ENCODE results near the gene BHLHE23. TPM values are rescaled to one million over a fixed set of nuclear protein-coding genes. Genes with fewer than 3 reads are reported as not detected.

The BHLHE23 gene
- total RNA-seq, 1 experiment from 2014 or later: not detected

- CTCF ChIA-PET: no interaction called here
- H3K4me3 Mint-ChIP-seq (ENCODE audit: low read depth, unreplicated experiment): peak overlapping the region; percentile 51
- H3K27ac Mint-ChIP-seq (ENCODE audit: unreplicated experiment): no peak overlapping the region
- DNase-seq: no peak
- peaks cover 17% of the 10 kb centered on the region for H3K4me1 Mint-ChIP-seq (ENCODE audit: low read depth, unreplicated experiment)
- no peak for TF ChIP-seq CTCF (IDR thresholded peaks at IDR 0.05; ENCODE audit: unreplicated experiment)
- no peaks in the 10 kb centered on the region for H3K36me3 Mint-ChIP-seq (ENCODE audit: insufficient read depth, unreplicated experiment)
- intact Hi-C loops (cut with micrococcal nuclease; ENCODE audit: unreplicated experiment): no loop called here
- BruUV-seq (replicated peaks): no TSS peak
- H3K9me3 Mint-ChIP-seq (ENCODE audit: low read depth, unreplicated experiment): no peaks in the 10 kb centered on the region
- peaks cover 100% of the 10 kb centered on the region for H3K27me3 Mint-ChIP-seq (ENCODE audit: unreplicated experiment)
Observed at GRCh38 chr20:63032026-63032800, 25.4 kb upstream of the BHLHE23 start.

GRCh38 chr20:63031251-63032014 lies 24.7 kb upstream of the BHLHE23 start:
- Mint-ChIP-seq H3K27ac (ENCODE audit: unreplicated experiment) (no peak overlapping the region), H3K27me3 (ENCODE audit: unreplicated experiment) (peaks cover 100% of the 10 kb centered on the region), H3K4me3 (ENCODE audit: low read depth, unreplicated experiment) (no peak overlapping the region), H3K9me3 (ENCODE audit: low read depth, unreplicated experiment) (no peaks in the 10 kb centered on the region), H3K4me1 (ENCODE audit: low read depth, unreplicated experiment) (peaks cover 17% of the 10 kb centered on the region), H3K36me3 (ENCODE audit: insufficient read depth, unreplicated experiment) (no peaks in the 10 kb centered on the region)
- TF ChIP-seq CTCF (IDR thresholded peaks at IDR 0.05; ENCODE audit: unreplicated experiment): no peak
- intact Hi-C loops (cut with micrococcal nuclease; ENCODE audit: unreplicated experiment): no loop called here
- BruUV-seq (replicated peaks): no TSS peak
- no peak for DNase-seq
- CTCF ChIA-PET: interaction anchor here (0.7 kb wide), 1 partner anchor 27 kb away, joined by 3 read pairs; no protein-coding TSS in a partner anchor

GRCh38 chr20:63029358-63030121 lies 22.8 kb upstream of the BHLHE23 start:
- no peak for TF ChIP-seq CTCF (IDR thresholded peaks at IDR 0.05; ENCODE audit: unreplicated experiment)
- BruUV-seq (replicated peaks): no TSS peak
- Mint-ChIP-seq H3K4me3 (ENCODE audit: low read depth, unreplicated experiment) (no peak overlapping the region), H3K27me3 (ENCODE audit: unreplicated experiment) (peaks cover 100% of the 10 kb centered on the region), H3K9me3 (ENCODE audit: low read depth, unreplicated experiment) (no peaks in the 10 kb centered on the region), H3K36me3 (ENCODE audit: insufficient read depth, unreplicated experiment) (no peaks in the 10 kb centered on the region), H3K27ac (ENCODE audit: unreplicated experiment) (no peak overlapping the region), H3K4me1 (ENCODE audit: low read depth, unreplicated experiment) (peaks cover 25% of the 10 kb centered on the region)
- CTCF ChIA-PET: no interaction called here
- peak; percentile 35 for DNase-seq
- intact Hi-C loops (cut with micrococcal nuclease; ENCODE audit: unreplicated experiment): no loop called here

GRCh38 chr20:63028461-63028921 lies 21.7 kb upstream of the BHLHE23 start:
- no peak for TF ChIP-seq CTCF (IDR thresholded peaks at IDR 0.05; ENCODE audit: unreplicated experiment)
- Mint-ChIP-seq H3K4me1 (ENCODE audit: low read depth, unreplicated experiment) (peaks cover 25% of the 10 kb centered on the region), H3K27me3 (ENCODE audit: unreplicated experiment) (peaks cover 100% of the 10 kb centered on the region), H3K27ac (ENCODE audit: unreplicated experiment) (no peak overlapping the region), H3K36me3 (ENCODE audit: insufficient read depth, unreplicated experiment) (no peaks in the 10 kb centered on the region), H3K4me3 (ENCODE audit: low read depth, unreplicated experiment) (no peak overlapping the region), H3K9me3 (ENCODE audit: low read depth, unreplicated experiment) (no peaks in the 10 kb centered on the region)
- intact Hi-C loops (cut with micrococcal nuclease; ENCODE audit: unreplicated experiment): no loop called here
- CTCF ChIA-PET: interaction anchor here (1.1 to 1.7 kb wide), 4 partner anchors 9 to 155 kb away, joined by 3 to 4 read pairs (median 4); no protein-coding TSS in a partner anchor
- DNase-seq: no peak
- BruUV-seq (replicated peaks): no TSS peak
